ENCODE measurements around the gene ALX4. TPM values are rescaled to one million over a fixed set of nuclear protein-coding genes. Genes with fewer than 3 reads are reported as not detected.

Gene ALX4
- total RNA-seq, 2 donors from 2014 or later = 0.17 to 0.36 TPM

DNA sequence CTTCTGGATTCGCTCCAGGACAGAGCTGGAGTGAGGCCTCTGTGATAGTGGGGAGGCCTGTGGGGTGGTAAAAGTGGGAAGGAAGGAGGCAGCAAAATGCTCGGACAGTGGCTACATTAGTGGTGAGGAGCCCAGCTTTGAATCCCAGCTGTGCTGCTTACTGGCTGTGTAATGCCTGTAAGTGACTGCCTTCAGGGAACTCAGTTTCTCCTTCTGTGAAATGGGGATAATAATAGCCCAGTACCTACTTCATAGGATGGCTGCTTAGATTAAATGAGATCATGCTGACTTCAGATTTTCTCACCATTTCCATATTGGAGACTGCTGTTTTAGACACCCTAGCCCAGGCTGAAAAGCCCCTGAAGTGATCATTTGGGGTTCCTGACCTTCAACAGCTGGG, 8.4 kb upstream of the ALX4 start:
- TF ChIP-seq, protein P1, sequence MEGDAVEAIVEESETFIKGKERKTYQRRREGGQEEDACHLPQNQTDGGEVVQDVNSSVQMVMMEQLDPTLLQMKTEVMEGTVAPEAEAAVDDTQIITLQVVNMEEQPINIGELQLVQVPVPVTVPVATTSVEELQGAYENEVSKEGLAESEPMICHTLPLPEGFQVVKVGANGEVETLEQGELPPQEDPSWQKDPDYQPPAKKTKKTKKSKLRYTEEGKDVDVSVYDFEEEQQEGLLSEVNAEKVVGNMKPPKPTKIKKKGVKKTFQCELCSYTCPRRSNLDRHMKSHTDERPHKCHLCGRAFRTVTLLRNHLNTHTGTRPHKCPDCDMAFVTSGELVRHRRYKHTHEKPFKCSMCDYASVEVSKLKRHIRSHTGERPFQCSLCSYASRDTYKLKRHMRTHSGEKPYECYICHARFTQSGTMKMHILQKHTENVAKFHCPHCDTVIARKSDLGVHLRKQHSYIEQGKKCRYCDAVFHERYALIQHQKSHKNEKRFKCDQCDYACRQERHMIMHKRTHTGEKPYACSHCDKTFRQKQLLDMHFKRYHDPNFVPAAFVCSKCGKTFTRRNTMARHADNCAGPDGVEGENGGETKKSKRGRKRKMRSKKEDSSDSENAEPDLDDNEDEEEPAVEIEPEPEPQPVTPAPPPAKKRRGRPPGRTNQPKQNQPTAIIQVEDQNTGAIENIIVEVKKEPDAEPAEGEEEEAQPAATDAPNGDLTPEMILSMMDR (IDR thresholded peaks at IDR 0.05) = no peak
- TF ChIP-seq POLR2AphosphoS5 (IDR thresholded peaks at IDR 0.05) = no peak
- TF ChIP-seq POLR2A (IDR thresholded peaks at IDR 0.05) = no peak
- no peak overlapping the region for H3K27ac ChIP-seq
- intact Hi-C loops (cut with DNase I) = no loop called here
- H3K36me3 ChIP-seq = no peaks in the 10 kb centered on the region
- peaks cover 62% of the 10 kb centered on the region for H3K27me3 ChIP-seq (replicated peaks; ENCODE audit: insufficient read depth)
- no peak overlapping the region for H3K4me3 ChIP-seq
- DNase-seq (ENCODE audit: low spot score) = no peak
- 36% methylated on average over 2 of the region's 2 CpGs for WGBS
- H3K9me3 ChIP-seq = no peaks in the 10 kb centered on the region
- H3K4me1 ChIP-seq (replicated peaks) = no peaks in the 10 kb centered on the region

DNA sequence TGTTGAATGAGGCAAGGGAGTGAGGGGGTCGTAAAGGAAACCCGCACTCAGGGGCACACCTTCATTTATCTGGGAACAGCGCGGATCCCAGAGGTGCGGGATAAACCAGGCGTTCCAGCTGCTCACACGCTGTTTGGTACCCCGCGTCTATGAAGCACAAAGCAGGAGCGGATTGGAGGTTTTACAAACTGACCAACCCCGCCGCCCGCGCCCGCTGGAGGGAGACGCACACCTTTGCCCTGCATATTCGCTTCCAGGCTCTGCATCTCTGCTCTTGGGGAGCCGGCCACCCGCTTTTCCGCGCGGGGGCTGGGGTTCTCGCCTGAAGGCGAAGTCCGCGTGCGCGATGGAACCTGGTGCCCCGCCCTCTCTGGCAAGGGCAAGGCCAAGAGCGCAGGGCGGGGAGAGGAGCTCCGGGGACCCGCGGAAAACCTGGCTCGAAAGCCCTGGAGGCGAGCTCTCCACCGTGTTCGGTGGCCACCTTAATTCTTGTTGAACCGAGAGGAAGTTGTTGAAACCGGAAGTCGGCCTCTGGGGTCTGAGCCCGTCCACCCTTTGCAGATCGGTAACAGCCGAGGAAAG, 6.8 kb upstream of the ALX4 start:
- Histone ChIP-seq H3K4me1 (replicated peaks) (no peaks in the 10 kb centered on the region), H3K27me3 (replicated peaks; ENCODE audit: insufficient read depth) (peaks cover 63% of the 10 kb centered on the region), H3K36me3 (no peaks in the 10 kb centered on the region), H3K4me3 (peak overlapping the region; percentile 5 to 14), H3K9me3 (no peaks in the 10 kb centered on the region), H3K27ac (no peak overlapping the region)
- DNase-seq (ENCODE audit: low spot score) = no peak
- WGBS = 4% methylated on average over 44 of the region's 44 CpGs
- intact Hi-C loops (cut with DNase I) = no loop called here
- no peak for TF ChIP-seq POLR2AphosphoS5 (IDR thresholded peaks at IDR 0.05)
- TF ChIP-seq POLR2A (IDR thresholded peaks at IDR 0.05) = no peak
- TF ChIP-seq, protein P1 (IDR thresholded peaks at IDR 0.05) = no peak

DNA sequence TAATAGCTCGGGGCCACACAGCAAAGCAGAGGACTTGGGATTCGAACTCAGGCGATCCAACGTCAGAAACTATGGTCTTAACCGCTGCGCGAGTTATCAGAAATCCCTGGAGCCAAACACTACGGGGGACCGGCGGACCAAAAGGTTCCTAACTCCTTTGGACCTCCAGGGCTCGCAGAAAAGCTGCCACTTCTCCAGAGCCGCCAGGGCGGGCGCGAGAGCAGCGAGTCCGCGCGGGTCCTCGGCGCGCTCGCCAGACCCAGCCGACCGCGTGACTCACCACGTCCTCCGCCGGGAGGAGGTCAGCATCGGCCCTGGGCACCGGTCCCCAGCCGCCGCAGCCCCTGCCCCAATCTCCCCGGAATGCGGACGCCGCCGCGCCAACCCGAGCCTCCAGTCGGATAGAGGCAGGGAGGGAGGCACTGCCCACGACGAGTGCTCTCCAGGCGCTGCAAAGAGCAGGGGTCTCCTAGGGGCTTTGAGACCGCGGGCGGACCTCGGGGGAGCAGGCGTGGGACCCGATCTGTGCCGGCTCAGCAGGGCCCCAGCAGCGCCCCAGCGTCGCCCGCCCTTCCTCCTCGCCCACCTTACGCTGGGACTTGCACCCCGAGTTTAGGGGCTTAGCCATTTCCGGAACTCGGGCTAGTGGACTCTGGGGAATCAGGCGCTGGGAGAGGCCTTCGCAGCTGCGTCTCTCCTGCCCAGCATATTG, 6.2 kb upstream of the ALX4 start:
- DNase-seq (ENCODE audit: low spot score) = no peak
- Histone ChIP-seq H3K27ac (no peak overlapping the region), H3K4me1 (replicated peaks) (no peaks in the 10 kb centered on the region), H3K36me3 (no peaks in the 10 kb centered on the region), H3K27me3 (replicated peaks; ENCODE audit: insufficient read depth) (peaks cover 64% of the 10 kb centered on the region), H3K4me3 (peak overlapping the region in 1 of 2 donors; percentile 14), H3K9me3 (no peaks in the 10 kb centered on the region)
- intact Hi-C loops (cut with DNase I) = no loop called here
- WGBS = 2% methylated on average over 60 of the region's 63 CpGs
- TF ChIP-seq, protein P1 (IDR thresholded peaks at IDR 0.05) = no peak
- TF ChIP-seq POLR2AphosphoS5 (IDR thresholded peaks at IDR 0.05) (no peak), POLR2A (IDR thresholded peaks at IDR 0.05) (no peak)

DNA sequence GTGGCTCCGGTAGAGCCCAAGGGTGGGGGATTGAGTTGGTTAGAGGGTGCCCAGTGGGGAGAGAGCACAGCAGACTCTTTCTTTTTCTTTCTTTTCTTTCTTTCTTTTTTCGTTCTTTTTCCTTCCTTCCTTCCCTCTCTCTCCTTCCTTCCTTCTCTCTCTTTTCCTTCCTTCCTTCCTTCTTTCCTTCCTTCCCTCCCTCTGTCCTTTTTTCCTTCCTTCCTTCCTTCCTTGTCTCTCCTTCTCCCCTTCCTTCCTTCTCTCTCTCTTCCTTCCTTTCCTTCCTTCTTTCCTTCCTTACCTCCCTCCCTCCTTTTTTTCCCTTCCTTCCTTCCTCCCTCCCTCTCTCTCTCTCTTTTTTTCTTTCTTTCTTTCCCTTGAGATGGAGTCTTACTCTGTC, 4.8 kb upstream of the ALX4 start:
- H3K27me3 ChIP-seq (replicated peaks; ENCODE audit: insufficient read depth) = peaks cover 60% of the 10 kb centered on the region
- TF ChIP-seq, protein P1 (IDR thresholded peaks at IDR 0.05) = no peak
- TF ChIP-seq POLR2A (IDR thresholded peaks at IDR 0.05) = no peak
- no peak for TF ChIP-seq POLR2AphosphoS5 (IDR thresholded peaks at IDR 0.05)
- intact Hi-C loops (cut with DNase I) = no loop called here
- no peak overlapping the region for H3K4me3 ChIP-seq
- H3K4me1 ChIP-seq (replicated peaks) = no peaks in the 10 kb centered on the region
- no peaks in the 10 kb centered on the region for H3K9me3 ChIP-seq
- no peak for DNase-seq (ENCODE audit: low spot score)
- no peak overlapping the region for H3K27ac ChIP-seq
- 11% methylated on average over 2 of the region's 2 CpGs for WGBS
- H3K36me3 ChIP-seq = no peaks in the 10 kb centered on the region
